GM19468 (cell line): ENCODE measurements around the gene CHN2.
A peak's percentile ranks its signal among the peaks of the same experiment; 100 is the strongest.

Experiments
- ATAC-seq: cut with Tn5 transposase; IDR thresholded peaks from one replicate; pipeline ENCODE4 v1.9.1; 2021; ENCODE audit warnings: mild to moderate bottlenecking, moderate library complexity, moderate number of reproducible peaks; ENCODE audit not compliant: unreplicated experiment; ENCODE audit errors: extremely low read depth

Gene CHN2

DNA sequence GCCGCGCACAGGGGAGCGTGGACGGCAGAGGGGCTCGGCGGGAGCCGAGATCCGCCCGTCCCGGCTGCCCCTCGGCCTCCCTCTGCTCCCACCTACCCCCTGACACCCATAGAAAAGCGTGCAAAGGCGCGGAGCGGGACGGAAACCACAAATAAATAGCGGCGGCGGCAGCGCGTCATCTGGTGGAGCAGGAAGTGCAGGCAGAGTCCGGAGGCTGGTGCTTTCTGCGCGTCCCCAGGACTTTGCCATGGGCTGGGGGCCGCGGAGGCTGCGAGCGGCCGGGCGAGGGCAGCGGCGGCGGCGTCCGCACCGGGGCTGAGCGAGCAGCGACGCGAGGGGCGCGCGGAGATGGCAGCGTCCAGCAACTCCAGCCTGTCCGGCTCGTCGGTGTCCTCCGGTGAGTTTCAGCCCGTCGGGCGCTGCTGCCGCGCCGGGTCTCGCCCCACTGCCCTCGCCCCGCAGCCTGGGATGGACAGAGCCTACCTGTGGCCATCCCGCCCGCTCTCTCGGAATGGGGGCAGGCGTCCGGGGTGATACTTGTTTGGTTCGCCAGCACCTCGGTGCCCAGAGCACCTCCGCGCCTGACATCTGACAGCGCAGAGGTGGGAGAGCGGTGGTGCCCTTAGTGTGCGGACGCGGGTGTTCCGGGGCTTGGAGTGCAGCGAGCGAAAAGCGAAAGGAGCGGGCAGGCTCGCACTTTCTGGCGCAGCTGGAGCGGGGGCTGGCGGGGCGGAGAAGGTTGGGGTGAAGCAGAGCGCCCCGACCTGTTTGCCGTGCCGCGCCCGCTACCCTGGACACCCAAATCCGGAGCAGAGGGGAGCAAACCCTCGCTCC, at the start of gene CHN2:
Gene CHN2 (plus strand): TSS at position 182 of the 834 bp plus-strand sequence.
- ATAC-seq: peak; percentile 38

DNA sequence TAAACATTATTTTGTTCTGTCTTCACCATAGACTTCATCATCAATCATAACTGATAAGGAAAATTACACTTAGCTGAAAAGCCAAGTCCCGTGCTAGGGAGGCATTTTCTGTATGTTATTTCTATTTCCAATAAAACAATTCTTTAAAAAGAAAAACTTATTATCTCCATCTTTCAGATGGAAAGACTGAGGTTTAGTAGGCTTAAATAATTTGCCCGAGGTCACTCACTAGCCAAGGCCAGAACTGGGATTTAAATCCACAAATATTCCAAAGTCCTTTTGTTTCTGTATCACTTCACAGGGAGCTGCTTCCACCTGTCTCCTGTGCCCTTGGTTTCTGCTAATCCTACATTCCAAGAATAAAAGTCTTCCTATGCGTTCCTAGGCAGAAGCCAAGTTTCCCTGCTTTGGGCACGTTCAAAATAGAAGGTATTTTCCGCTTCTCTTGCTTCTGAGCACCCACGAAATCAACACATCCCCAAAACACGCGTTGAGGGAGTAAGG, 49.0 kb upstream of the CHN2 start:
- ATAC-seq: no peak

DNA sequence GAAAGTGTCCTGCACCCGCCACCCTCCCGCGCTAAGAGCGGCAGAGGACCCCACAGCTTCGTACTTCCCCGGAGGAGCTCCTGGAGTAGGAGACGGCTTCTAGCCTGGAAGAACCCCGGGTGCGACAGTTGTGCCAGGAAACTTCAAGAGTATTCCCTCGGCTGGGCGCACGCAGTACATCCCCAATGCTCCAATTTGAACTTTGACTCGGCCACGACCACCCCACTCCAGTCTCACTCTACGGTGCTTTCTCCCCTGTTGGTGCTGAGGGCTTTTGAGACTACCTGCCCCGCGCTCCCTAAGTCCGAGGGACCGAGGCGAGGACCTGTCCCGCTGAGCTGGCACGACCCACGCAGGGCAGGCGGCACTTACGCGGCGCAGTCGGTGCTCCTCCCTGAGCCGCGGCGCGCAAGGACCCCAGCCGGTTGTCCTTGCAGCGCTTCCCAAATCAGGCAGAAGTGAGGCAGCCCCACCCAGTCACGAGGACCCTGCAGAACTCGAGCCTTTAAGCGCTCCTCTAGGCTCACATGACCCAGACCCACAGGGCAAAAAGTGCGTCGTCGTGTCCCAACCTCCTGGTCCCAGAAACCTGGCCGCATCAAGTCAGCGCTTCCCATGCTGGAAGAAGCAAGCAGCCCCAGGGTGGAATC, 48.4 kb upstream of the CHN2 start, which contains the start of gene CPVL:
Gene CPVL (minus strand): TSS at position 481 of the 650 bp plus-strand sequence. CDS start 25,476 bp downstream, outside the sequence.
- no peak for ATAC-seq

DNA sequence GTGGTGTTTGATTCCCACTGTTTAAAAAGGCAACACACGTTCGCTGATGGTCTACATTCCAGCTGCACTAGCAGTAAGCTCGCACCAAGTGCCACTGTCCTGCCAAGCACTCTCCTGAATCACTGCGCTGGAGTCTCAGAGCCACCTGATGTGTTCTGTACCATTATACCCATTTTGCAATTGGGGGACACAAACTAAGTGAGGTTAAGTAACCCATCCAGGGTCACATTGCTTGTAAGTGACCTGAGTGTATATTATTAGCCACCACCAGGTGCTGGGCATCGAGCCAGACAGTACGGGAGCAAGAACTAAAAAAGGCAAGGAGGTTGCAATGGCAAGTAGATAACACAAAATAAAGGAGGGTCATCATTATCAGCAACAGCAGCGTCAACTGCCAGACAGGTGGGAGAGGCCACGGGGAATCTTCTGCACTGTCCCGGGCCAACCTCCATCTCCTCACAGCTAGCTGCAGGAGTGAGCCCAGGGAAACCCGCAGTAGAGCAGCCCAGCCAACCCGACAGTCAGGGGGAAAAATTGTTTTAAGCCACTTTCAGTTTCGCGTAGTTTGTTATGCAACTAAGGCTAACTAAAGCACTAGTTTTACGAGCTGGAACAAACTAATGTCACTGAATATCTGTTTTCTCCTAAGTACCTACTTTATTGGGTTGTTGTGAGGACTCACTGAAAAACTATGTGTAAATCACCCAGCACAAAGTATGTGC, 47.5 kb upstream of the CHN2 start:
- ATAC-seq: no peak

DNA sequence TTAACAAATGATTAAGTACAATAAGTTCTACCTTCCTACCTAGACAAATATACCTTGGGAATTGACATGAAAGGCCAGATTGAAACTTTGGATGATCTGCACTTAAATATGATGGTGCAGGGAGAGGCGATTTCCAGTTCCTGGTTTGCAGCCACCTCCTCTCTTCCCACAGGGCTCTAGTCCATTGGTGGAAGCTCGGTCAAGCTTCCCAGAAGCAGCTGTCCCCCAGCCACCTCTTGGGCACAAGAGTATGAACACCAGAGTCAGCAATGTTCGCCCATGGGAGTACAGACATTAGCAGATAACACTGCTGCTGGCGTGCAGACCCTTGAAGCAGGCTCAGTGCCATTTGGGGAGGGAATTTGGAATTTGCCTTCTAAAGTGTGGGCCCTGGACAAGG, 46.8 kb upstream of the CHN2 start:
- ATAC-seq: no peak

DNA sequence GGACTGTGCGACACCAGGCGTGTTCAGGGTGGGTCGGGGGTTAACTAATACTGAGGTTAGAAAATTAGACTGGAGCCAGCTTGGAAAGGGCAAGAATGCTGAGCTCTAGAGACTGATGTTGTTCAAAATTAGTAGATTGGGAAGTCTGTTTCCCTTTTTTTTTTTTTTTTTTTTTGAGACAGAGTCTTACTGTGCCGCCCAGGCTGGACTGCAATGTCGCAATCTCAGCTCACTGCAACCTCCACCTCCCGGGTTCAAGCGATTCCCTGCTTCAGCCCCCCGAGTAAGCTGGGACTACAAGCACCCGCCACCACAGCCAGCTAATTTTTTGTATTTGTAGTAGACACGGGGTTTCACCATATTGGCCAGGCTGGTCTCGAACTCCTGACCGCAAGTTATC, 45.5 kb upstream of the CHN2 start:
- no peak for ATAC-seq

DNA sequence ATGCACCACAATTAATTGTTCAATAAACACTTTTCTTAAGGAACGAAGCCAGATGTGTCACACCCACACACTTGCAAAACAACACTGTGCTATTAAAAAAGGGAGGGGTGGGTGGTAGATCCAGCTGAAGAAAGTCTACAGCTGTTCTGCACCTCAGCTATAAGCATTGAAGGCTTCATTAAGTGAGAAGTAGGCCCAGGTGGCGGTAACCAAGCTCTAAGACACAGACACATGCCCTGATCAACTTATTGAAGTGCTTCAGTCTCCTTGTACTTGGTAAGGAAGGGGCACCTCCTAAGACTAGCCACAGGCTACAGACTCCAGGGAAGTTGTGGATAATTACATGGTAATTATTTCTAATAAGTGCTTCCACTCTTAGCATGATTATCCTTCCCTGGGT, 43.7 kb upstream of the CHN2 start:
- ATAC-seq: no peak

DNA sequence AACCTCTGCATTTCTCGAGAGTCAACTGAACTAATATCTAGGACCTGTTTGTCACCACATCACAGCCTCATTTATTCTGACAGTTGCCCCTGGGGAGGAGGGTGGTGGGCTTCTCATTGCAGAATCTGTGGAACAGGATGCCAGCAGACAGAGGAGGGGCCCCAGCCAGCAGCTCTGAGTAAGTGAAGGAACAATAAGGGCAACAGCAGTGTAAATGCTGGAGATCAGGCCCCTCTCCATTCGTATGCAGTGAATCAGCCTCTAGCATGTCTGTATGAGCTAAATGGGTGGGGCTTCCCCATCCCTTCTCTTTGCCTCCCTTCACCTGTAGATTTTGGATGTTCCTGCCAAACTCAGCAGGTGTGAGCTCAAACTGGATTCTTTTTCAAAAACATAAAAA, 40.5 kb upstream of the CHN2 start:
- no peak for ATAC-seq

DNA sequence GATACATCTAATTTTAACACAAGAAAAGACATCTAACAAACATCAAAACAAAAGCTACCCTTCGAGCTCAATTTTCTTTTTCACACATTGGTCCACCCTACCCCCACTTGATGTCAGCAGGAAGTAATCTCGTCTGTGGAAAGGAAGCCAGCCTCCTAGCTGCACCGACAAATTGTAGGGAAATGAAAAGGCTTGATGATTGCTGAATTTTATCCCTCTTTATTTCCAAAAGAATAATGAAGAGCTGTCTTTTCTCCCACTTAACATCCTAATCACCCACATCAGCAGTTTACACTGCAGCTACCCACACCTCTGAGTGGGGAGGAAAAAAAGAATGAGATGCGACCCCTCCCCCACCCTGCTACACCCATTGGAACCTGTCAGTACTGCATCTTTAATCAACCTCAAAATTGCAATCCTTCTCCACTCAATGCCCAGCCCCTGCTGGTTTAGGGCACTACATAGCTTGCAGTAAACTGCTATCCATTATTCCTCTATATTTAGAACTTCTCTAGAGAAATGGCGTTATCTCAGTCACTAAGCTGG, 37.6 kb upstream of the CHN2 start:
- ATAC-seq: no peak

GRCh38 chr7:29158795-29159423, 35.7 kb upstream of the CHN2 start:
- ATAC-seq: no peak

DNA sequence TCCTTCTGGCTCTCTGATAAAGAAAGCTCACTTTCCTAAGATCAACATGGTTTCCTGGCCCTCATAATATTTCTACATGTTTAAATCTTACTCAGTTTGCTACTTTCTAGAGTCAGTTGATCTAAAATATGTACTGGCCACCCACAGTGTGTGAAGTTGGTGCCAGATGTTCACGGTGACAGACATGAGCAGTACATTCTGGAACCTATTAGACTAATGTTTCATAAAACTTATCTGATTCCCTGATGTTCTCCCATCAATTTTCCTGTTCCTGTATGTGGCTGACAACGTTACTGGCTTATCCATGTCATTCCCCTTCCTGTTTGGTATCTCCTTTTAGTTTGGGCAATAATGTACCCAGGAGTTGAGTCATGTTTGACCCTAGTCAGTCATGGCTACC, 34.5 kb upstream of the CHN2 start:
- no peak for ATAC-seq

DNA sequence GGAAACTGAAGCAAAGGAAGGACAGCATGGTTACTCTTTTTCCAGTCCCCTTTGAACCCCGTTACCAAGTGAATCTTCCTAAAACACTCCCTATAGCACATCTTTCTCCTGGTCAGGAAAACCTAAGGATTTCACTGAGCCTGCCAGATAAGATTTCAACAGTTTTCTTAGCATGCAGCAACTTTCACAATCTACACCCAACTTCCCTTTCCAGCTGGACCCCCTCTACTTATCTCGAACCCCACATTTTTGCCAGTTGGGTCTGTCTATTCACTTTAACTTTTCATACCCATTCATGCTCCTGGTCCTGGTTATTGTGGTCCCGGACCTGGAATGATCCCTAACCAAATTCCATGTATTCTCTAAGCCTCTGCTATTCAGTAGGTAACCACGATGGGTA, 33.3 kb upstream of the CHN2 start:
- ATAC-seq: no peak

DNA sequence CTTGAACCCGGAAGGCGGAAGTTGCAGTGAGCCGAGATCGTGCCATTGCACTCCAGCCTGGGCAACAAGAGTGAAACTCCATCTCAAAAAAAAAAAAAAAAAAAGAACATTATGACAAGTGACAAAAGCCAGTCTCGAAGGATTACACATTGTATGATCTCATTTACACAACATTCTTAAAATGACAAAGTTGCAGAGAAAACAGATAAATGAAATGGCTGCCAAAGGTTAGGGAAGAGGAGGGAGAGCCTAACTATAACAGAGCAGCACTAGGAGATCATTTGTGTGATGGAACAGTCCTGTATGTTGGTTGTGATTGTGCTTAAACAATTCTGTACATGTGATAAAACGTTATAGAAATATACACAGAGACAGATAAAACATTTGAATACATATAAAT, 32.0 kb upstream of the CHN2 start:
- ATAC-seq: no peak

DNA sequence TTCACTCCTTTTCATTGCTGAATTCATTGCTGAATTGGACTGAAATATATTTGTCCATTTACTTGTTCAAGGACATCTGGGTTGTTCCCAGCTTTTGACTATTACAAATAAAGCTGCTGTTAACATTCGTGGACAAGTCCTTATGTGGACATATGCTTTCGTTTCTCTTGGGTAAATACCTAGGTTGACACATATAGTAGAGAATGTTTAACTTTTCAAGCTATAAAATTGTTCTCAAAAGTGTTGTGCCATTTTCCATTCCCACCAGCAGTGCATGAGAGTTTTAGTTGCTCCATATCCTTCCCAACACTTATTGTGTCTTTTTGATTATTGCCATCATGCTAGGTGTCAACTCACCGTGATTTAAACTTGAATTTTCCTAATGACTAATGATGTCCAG, 30.7 kb upstream of the CHN2 start:
- ATAC-seq: no peak

DNA sequence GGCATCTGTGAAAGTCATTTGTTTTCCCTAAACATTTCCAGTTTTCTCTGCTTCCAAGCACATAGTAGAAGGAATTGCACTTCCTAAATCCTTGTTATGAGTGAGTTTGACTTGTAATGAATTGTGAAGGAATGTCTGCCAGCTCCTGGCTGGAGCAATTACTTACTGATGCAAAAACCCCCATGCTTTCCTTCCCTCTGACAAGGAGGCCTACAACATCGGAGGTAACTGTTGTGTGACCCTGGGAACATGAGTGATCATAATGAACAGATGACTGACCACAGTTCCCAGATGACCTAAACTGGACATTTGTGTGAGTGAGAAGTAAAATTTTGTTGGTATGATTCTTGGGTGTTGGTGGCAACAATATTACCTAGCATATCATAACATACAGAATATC, 26.9 kb upstream of the CHN2 start:
- ATAC-seq: no peak

DNA sequence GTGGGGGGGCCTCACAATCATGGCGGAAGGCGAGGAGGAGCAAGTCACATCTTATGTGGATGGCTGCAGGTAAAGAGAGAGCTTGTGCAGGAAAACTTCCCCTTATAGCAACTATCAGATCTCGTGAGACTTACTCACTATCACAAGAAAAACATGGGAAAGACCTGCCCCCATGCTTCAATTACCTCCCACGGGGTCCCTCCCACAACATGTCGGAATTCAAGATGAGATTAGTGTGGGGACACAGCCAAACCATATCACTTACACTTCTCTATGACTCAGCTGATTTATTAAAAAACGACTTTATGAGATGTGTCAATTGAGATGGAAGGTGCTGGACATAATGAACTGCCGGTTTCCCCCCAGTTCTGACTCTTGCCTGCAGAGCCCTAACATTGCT, 23.8 kb upstream of the CHN2 start:
- no peak for ATAC-seq

DNA sequence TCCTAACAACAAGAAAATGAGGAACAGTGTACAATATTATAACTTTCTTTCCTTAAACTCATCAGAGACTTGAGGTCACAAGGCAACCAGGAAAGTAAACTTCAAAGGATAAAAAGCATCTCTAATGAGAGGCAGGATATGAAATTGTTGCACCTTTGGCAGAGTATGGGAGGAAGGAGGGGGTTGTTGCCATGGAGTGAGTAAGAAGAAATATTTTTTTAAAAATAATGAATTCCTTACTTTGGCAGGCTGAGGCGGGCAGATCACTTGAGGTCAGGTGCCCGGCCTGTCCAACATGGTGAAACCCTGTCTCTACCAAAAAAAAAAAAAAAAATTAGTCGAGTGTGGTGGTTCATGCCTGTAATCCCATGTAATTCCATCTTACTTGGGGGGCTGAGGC, 21.1 kb upstream of the CHN2 start:
- no peak for ATAC-seq

DNA sequence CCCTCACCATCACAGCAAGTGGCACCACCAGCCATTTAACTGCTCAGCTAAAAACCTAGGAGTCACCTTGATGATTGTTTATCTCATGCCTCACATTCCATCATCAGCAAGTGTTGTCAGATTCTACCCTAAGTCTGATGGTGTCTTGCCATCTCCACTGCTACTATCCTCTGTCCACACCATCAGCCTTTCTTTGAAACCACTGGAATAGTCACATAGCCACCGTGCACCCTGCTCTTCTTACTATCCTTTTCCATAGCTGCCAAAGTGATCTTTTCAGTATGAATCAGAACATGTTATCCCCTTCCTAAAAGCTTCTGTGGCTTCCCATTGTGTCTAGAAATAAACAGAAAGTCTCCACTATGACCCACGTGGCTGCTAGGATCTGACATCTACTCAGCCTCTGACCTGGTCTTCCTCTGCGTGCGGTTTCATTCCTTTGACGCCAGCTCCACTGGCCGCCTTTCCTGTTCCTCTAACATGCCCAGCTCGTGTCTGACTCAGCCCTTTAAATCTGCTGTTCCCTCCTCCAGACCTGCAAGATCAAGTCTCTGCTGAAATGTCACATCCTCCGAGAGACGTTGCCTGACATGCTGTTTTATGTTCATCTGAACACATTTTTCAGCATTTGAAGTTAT, 16.5 kb upstream of the CHN2 start:
- ATAC-seq: no peak

GRCh38 chr7:29179115-29179514, 15.5 kb upstream of the CHN2 start:
- no peak for ATAC-seq

GRCh38 chr7:29184599-29184998, 10.0 kb upstream of the CHN2 start:
- no peak for ATAC-seq
